ENCODE data around the gene COL8A1. TPM values are rescaled to one million over a fixed set of nuclear protein-coding genes. Genes with fewer than 3 reads are reported as not detected.
A peak's percentile ranks its signal among the peaks of the same experiment; 100 is the strongest.

Gene COL8A1
- total RNA-seq, 2 experiments from 2014 or later, result 0.07 to 0.12 TPM

- no peak for DNase-seq
- H3K9me3 Mint-ChIP-seq, result no peaks in the 10 kb centered on the region
- peaks cover 2% of the 10 kb centered on the region for H3K4me1 Mint-ChIP-seq (ENCODE audit: low read depth)
- peaks cover 4% of the 10 kb centered on the region for H3K27me3 Mint-ChIP-seq (ENCODE audit: low read depth)
- CTCF ChIA-PET, result no interaction called here
- no peak overlapping the region for H3K4me3 Mint-ChIP-seq
- intact Hi-C loops (cut with micrococcal nuclease), result no loop called here
- H3K36me3 Mint-ChIP-seq (ENCODE audit: low read depth), result no peaks in the 10 kb centered on the region
- H3K27ac Mint-ChIP-seq, result no peak overlapping the region
Observed at GRCh38 chr3:99772671-99773070, 134.3 kb downstream of the COL8A1 start.

GRCh38 chr3:99774467-99774866 lies 136.1 kb downstream of the COL8A1 start:
- H3K27ac Mint-ChIP-seq, result no peak overlapping the region
- H3K27me3 Mint-ChIP-seq (ENCODE audit: low read depth), result peaks cover 10% of the 10 kb centered on the region

GRCh38 chr3:99776516-99777209 lies 138.3 kb downstream of the COL8A1 start:
- H3K27ac Mint-ChIP-seq, result no peak overlapping the region
- peaks cover 12% of the 10 kb centered on the region for H3K27me3 Mint-ChIP-seq (ENCODE audit: low read depth)
- intact Hi-C loops (cut with micrococcal nuclease), result no loop called here
- H3K36me3 Mint-ChIP-seq (ENCODE audit: low read depth), result no peaks in the 10 kb centered on the region
- H3K4me3 Mint-ChIP-seq, result no peak overlapping the region
- H3K4me1 Mint-ChIP-seq (ENCODE audit: low read depth), result peaks cover 6% of the 10 kb centered on the region
- CTCF ChIA-PET, result no interaction called here
- H3K9me3 Mint-ChIP-seq, result no peaks in the 10 kb centered on the region
- no peak for DNase-seq

More at GRCh38 chr3:99774467-99774866, 136.1 kb downstream of the COL8A1 start:
- no peak overlapping the region for H3K4me3 Mint-ChIP-seq
- CTCF ChIA-PET, result no interaction called here
- no peaks in the 10 kb centered on the region for H3K36me3 Mint-ChIP-seq (ENCODE audit: low read depth)
- peak; percentile 23 for DNase-seq
- H3K9me3 Mint-ChIP-seq, result no peaks in the 10 kb centered on the region
- H3K4me1 Mint-ChIP-seq (ENCODE audit: low read depth), result peaks cover 2% of the 10 kb centered on the region
- intact Hi-C loops (cut with micrococcal nuclease), result no loop called here

- CTCF ChIA-PET, result interaction anchor here (0.7 kb wide), 1 partner anchor 23 kb away, joined by 3 read pairs; no protein-coding TSS in a partner anchor
- Mint-ChIP-seq H3K4me3 (no peak overlapping the region), H3K27me3 (ENCODE audit: low read depth) (peaks cover 14% of the 10 kb centered on the region), H3K4me1 (ENCODE audit: low read depth) (peaks cover 6% of the 10 kb centered on the region), H3K36me3 (ENCODE audit: low read depth) (no peaks in the 10 kb centered on the region), H3K27ac (no peak overlapping the region), H3K9me3 (no peaks in the 10 kb centered on the region)
- intact Hi-C loops (cut with micrococcal nuclease), result no loop called here
- no peak for DNase-seq
Observed at GRCh38 chr3:99777210-99777549, 138.8 kb downstream of the COL8A1 start.

- Mint-ChIP-seq H3K4me3 (no peak overlapping the region), H3K27me3 (ENCODE audit: low read depth) (peaks cover 14% of the 10 kb centered on the region), H3K9me3 (no peaks in the 10 kb centered on the region), H3K27ac (no peak overlapping the region), H3K36me3 (ENCODE audit: low read depth) (no peaks in the 10 kb centered on the region), H3K4me1 (ENCODE audit: low read depth) (peaks cover 6% of the 10 kb centered on the region)
- no peak for DNase-seq
- CTCF ChIA-PET, result interaction anchor here (0.7 kb wide), 1 partner anchor 23 kb away, joined by 3 read pairs; no protein-coding TSS in a partner anchor
- intact Hi-C loops (cut with micrococcal nuclease), result no loop called here
Observed at GRCh38 chr3:99777708-99778107, 139.3 kb downstream of the COL8A1 start.

- H3K27me3 Mint-ChIP-seq (ENCODE audit: low read depth), result peaks cover 18% of the 10 kb centered on the region
- H3K4me3 Mint-ChIP-seq, result no peak overlapping the region
- DNase-seq, result no peak
- no peaks in the 10 kb centered on the region for H3K9me3 Mint-ChIP-seq
- H3K36me3 Mint-ChIP-seq (ENCODE audit: low read depth), result no peaks in the 10 kb centered on the region
- intact Hi-C loops (cut with micrococcal nuclease), result no loop called here
- peaks cover 5% of the 10 kb centered on the region for H3K4me1 Mint-ChIP-seq (ENCODE audit: low read depth)
- no peak overlapping the region for H3K27ac Mint-ChIP-seq
- CTCF ChIA-PET, result no interaction called here
Observed at GRCh38 chr3:99780749-99781148, 142.4 kb downstream of the COL8A1 start.

- intact Hi-C loops (cut with micrococcal nuclease), result no loop called here
- peaks cover 18% of the 10 kb centered on the region for H3K27me3 Mint-ChIP-seq (ENCODE audit: low read depth)
- H3K9me3 Mint-ChIP-seq, result no peaks in the 10 kb centered on the region
- CTCF ChIA-PET, result no interaction called here
- peaks cover 5% of the 10 kb centered on the region for H3K4me1 Mint-ChIP-seq (ENCODE audit: low read depth)
- H3K36me3 Mint-ChIP-seq (ENCODE audit: low read depth), result no peaks in the 10 kb centered on the region
- H3K27ac Mint-ChIP-seq, result no peak overlapping the region
- DNase-seq, result no peak
- H3K4me3 Mint-ChIP-seq, result no peak overlapping the region
Observed at GRCh38 chr3:99781761-99782160, 143.4 kb downstream of the COL8A1 start.

- Mint-ChIP-seq H3K4me1 (ENCODE audit: low read depth) (peaks cover 5% of the 10 kb centered on the region), H3K4me3 (no peak overlapping the region), H3K27me3 (ENCODE audit: low read depth) (peaks cover 12% of the 10 kb centered on the region), H3K9me3 (no peaks in the 10 kb centered on the region), H3K27ac (no peak overlapping the region), H3K36me3 (ENCODE audit: low read depth) (no peaks in the 10 kb centered on the region)
- CTCF ChIA-PET, result interaction anchor here (0.6 kb wide), 1 partner anchor 97 kb away, joined by 3 read pairs; no protein-coding TSS in a partner anchor
- no peak for DNase-seq
- intact Hi-C loops (cut with micrococcal nuclease), result no loop called here
Observed at GRCh38 chr3:99783011-99783573, 144.7 kb downstream of the COL8A1 start.

GRCh38 chr3:99789011-99789721 lies 150.8 kb downstream of the COL8A1 start:
- DNase-seq, result peak; percentile 29

GRCh38 chr3:99794485-99794884 lies 156.1 kb downstream of the COL8A1 start:
- Mint-ChIP-seq H3K9me3 (no peaks in the 10 kb centered on the region), H3K27ac (no peak overlapping the region), H3K27me3 (ENCODE audit: low read depth) (no peaks in the 10 kb centered on the region), H3K4me3 (no peak overlapping the region), H3K36me3 (ENCODE audit: low read depth) (no peaks in the 10 kb centered on the region), H3K4me1 (ENCODE audit: low read depth) (no peaks in the 10 kb centered on the region)
- CTCF ChIA-PET, result no interaction called here
- no peak for DNase-seq
- intact Hi-C loops (cut with micrococcal nuclease), result no loop called here

More at GRCh38 chr3:99789011-99789721, 150.8 kb downstream of the COL8A1 start:
- CTCF ChIA-PET, result interaction anchor here (0.6 kb wide), 1 partner anchor 553 kb away, joined by 3 read pairs; no protein-coding TSS in a partner anchor
- H3K9me3 Mint-ChIP-seq, result no peaks in the 10 kb centered on the region
- no peak overlapping the region for H3K27ac Mint-ChIP-seq
- H3K4me3 Mint-ChIP-seq, result no peak overlapping the region
- H3K36me3 Mint-ChIP-seq (ENCODE audit: low read depth), result no peaks in the 10 kb centered on the region
- intact Hi-C loops (cut with micrococcal nuclease), result loop anchor here (1.0 kb wide), 1 partner anchor 766 kb away; no protein-coding TSS in a partner anchor
- H3K27me3 Mint-ChIP-seq (ENCODE audit: low read depth), result no peaks in the 10 kb centered on the region
- no peaks in the 10 kb centered on the region for H3K4me1 Mint-ChIP-seq (ENCODE audit: low read depth)

GRCh38 chr3:99795573-99795972 lies 157.2 kb downstream of the COL8A1 start:
- DNase-seq, result no peak
- Mint-ChIP-seq H3K4me1 (ENCODE audit: low read depth) (no peaks in the 10 kb centered on the region), H3K27me3 (ENCODE audit: low read depth) (no peaks in the 10 kb centered on the region), H3K36me3 (ENCODE audit: low read depth) (no peaks in the 10 kb centered on the region), H3K4me3 (no peak overlapping the region), H3K9me3 (no peaks in the 10 kb centered on the region), H3K27ac (no peak overlapping the region)
- CTCF ChIA-PET, result no interaction called here
- intact Hi-C loops (cut with micrococcal nuclease), result no loop called here

GRCh38 chr3:99799422-99799821 lies 161.0 kb downstream of the COL8A1 start:
- Mint-ChIP-seq H3K27me3 (ENCODE audit: low read depth) (no peaks in the 10 kb centered on the region), H3K9me3 (peaks cover 7% of the 10 kb centered on the region), H3K4me3 (no peak overlapping the region), H3K4me1 (ENCODE audit: low read depth) (no peaks in the 10 kb centered on the region), H3K27ac (no peak overlapping the region), H3K36me3 (ENCODE audit: low read depth) (peaks cover 11% of the 10 kb centered on the region)
- no peak for DNase-seq
- CTCF ChIA-PET, result interaction anchor here (1.4 kb wide), 1 partner anchor 9 kb away, joined by 5 read pairs; no protein-coding TSS in a partner anchor
- intact Hi-C loops (cut with micrococcal nuclease), result no loop called here
